22Rv1 (cell line): ENCODE results near the gene ZFAND4.

Experiments
- CTCF ChIP-seq: fragments of 450-650 bp; IDR thresholded peaks from 2 replicates; pipeline ENCODE4 v1.5.1; 2017; ENCODE audit warnings: mild to moderate bottlenecking
- ZFX ChIP-seq: fragments of 450-650 bp; IDR thresholded peaks from 2 replicates; pipeline ENCODE4 v1.6.1; 2017; ENCODE audit warnings: antibody characterized with exemption, borderline replicate concordance

DNA sequence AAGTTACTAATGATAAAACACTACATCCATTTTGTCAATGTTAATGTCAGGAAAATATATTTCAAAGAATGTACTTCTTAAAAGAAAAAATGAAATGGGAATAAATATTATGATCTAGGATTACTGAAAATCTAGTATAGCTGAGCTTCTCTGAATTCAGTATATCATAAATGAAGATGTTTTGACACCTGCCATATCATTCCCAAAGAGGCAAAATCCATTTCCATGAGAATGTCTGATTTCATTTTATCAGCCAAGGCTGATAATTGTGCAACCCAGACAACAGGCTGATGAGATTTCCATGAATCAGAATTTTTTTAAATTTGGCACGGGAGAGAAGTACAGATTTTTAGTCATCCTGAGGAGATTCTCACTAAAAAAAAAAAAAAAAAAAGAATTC, 32.5 kb downstream of the ZFAND4 start:
- TF ChIP-seq CTCF (no peak), ZFX (no peak)
